SJSA1 (cell line): ENCODE measurements around the gene CLIC5. TPM values are rescaled to one million over a fixed set of nuclear protein-coding genes. Genes with fewer than 3 reads are reported as not detected.
A peak's percentile ranks its signal among the peaks of the same experiment; 100 is the strongest.

Source experiments
- DNase-seq, 2 experiments: peaks; one replicate each; pipeline ENCODE4 v3.0.0-alpha.2; 2015 to 2020; ENCODE audit warnings: low spot score in 2 of 2, low read depth in 1 of 2
- H3K27ac ChIP-seq: fragments of 250-450 bp; sonication (Bioruptor Pico); 2 replicates; pipeline ENCODE4 v1.5.1; 2020; ENCODE audit warnings: mild to moderate bottlenecking, moderate library complexity
- H3K27me3 ChIP-seq: fragments of 250-450 bp; sonication (Bioruptor Pico); replicated peaks from 2 replicates; pipeline ENCODE4 v1.5.1; 2020; ENCODE audit warnings: mild to moderate bottlenecking, moderate library complexity
- H3K36me3 ChIP-seq: fragments of 250-450 bp; sonication (Bioruptor Pico); 2 replicates; pipeline ENCODE4 v1.5.1; 2020; ENCODE audit warnings: mild to moderate bottlenecking
- H3K4me1 ChIP-seq: fragments of 250-450 bp; sonication (Bioruptor Pico); replicated peaks from 2 replicates; pipeline ENCODE4 v1.6.1; 2021; ENCODE audit warnings: mild to moderate bottlenecking
- H3K4me3 ChIP-seq: fragments of 250-450 bp; sonication (Bioruptor Pico); 2 replicates; pipeline ENCODE4 v1.5.1; 2020; ENCODE audit warnings: mild to moderate bottlenecking
- H3K9me3 ChIP-seq: fragments of 250-450 bp; sonication (Bioruptor Pico); replicated peaks from 2 replicates; pipeline ENCODE4 v1.5.1; 2020; ENCODE audit warnings: mild to moderate bottlenecking
- total RNA-seq: library from RNA; depleted of rRNA; stranded (reverse); fragments of >200 nt; shearing (Covaris generic); gene quantifications from 2 replicates; pipeline ENCODE4 v1.2.3, GENCODE V29; 2014

The CLIC5 gene
- total RNA-seq, 1 experiment from 2014 or later = 1.2 TPM

DNA sequence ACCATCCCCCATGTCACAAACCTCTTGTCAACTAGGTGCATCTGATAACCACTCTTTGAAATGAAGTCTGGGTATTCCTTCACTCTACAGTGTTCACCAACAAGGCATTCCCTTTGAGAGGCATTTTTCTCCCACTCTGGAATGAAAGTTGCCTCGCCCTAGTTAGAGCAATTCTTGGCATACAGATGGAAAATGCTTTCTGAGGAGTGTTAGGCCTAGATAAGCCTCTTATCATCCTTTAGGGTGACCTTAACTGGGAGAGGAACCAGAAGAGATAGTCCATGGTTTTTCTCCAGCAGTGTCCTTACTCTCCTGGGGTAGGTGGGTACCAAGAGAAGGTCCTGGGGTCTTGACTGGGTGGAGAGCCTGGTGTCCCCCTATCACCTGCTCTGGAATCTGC, 14.8 kb downstream of the CLIC5 start:
- no peak for DNase-seq
- peaks cover 4% of the 10 kb centered on the region; the same call in 1 of the 2 replicates for H3K4me1 ChIP-seq
- no peak overlapping the region for H3K4me3 ChIP-seq
- H3K27ac ChIP-seq = no peak overlapping the region
- no peaks in the 10 kb centered on the region for H3K9me3 ChIP-seq
- H3K36me3 ChIP-seq = no peaks in the 10 kb centered on the region
- no peaks in the 10 kb centered on the region for H3K27me3 ChIP-seq

- no peak for DNase-seq
- Histone ChIP-seq H3K9me3 (no peaks in the 10 kb centered on the region), H3K27ac (no peak overlapping the region), H3K27me3 (no peaks in the 10 kb centered on the region), H3K36me3 (no peaks in the 10 kb centered on the region), H3K4me3 (no peak overlapping the region), H3K4me1 (peaks cover 4% of the 10 kb centered on the region; the same call in 1 of the 2 replicates)
These were observed 17.1 kb downstream of the CLIC5 start for GRCh38 chr6:45998524-45998923.

DNA sequence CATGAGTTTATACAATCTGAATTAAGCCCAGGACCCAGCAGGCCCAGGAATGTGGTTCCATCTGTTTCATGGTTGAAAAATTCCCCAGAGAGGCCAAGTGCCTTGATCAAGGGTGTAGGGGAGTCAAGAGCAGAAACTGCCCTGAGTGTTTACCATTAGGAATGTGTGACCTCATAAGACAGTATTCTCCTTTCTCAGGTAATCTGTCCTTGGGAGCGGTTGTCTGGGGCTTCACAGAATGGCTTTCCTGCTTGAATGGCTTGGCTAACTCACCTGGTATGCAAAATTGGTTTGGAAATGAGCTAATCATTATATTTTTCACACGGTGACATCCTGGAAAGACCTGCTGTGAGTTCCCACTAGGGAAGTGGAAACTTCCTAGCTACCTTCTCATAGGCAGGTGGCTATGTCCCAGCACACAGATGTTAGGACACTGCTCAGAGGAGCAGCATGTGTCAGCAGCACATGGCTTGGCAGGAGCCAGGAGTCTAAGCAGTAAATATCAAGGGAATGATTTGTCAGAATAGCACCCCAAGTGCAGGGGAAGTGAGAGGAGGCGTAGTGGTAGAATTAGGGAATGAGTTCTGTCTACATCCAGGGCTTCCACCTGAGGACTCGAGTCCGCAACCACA, 17.7 kb downstream of the CLIC5 start:
- Histone ChIP-seq H3K27ac (no peak overlapping the region), H3K4me1 (peaks cover 4% of the 10 kb centered on the region; the same call in 1 of the 2 replicates), H3K4me3 (no peak overlapping the region), H3K9me3 (no peaks in the 10 kb centered on the region), H3K36me3 (no peaks in the 10 kb centered on the region), H3K27me3 (no peaks in the 10 kb centered on the region)
- peak in 1 of 2 experiments; percentile 27 for DNase-seq

GRCh38 chr6:45991189-45991588, 24.5 kb downstream of the CLIC5 start:
- Histone ChIP-seq H3K27ac (no peak overlapping the region), H3K4me3 (no peak overlapping the region), H3K9me3 (no peaks in the 10 kb centered on the region), H3K27me3 (no peaks in the 10 kb centered on the region), H3K4me1 (peaks cover 29% of the 10 kb centered on the region), H3K36me3 (no peaks in the 10 kb centered on the region)
- no peak for DNase-seq

GRCh38 chr6:45990162-45990561, 25.5 kb downstream of the CLIC5 start:
- no peak for DNase-seq
- Histone ChIP-seq H3K4me1 (peaks cover 38% of the 10 kb centered on the region), H3K27me3 (no peaks in the 10 kb centered on the region), H3K27ac (no peak overlapping the region), H3K36me3 (no peaks in the 10 kb centered on the region), H3K4me3 (no peak overlapping the region), H3K9me3 (no peaks in the 10 kb centered on the region)

- Histone ChIP-seq H3K27ac (no peak overlapping the region), H3K4me1 (peaks cover 38% of the 10 kb centered on the region), H3K27me3 (no peaks in the 10 kb centered on the region), H3K36me3 (no peaks in the 10 kb centered on the region), H3K9me3 (no peaks in the 10 kb centered on the region), H3K4me3 (no peak overlapping the region)
- DNase-seq = no peak
These were observed 27.0 kb downstream of the CLIC5 start for GRCh38 chr6:45988635-45989034.

DNA sequence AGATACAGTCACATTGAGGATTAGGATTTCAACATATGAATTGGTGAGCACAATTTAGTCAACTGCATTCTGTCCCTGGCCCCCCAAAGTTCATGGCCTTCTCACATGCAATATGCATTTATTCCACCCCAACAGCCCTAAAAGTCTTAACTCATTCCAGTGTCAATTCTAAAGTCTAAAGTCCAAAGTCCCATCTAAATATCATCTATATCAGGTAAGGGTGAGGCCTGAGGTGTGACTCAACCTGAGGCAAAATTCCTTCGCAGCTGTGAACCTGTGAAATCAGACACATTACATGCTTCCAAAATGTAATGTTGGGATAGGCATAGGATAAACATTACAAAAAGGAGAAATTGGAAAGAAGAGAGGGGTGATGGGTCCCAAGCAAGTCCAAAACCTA, 27.8 kb downstream of the CLIC5 start:
- peaks cover 38% of the 10 kb centered on the region for H3K4me1 ChIP-seq
- H3K27me3 ChIP-seq = no peaks in the 10 kb centered on the region
- no peak for DNase-seq
- 0 out of 2 replicates have a peak overlapping the region, but pooled peaks have one; percentile 4 for H3K27ac ChIP-seq
- H3K9me3 ChIP-seq = no peaks in the 10 kb centered on the region
- no peaks in the 10 kb centered on the region for H3K36me3 ChIP-seq
- no peak overlapping the region for H3K4me3 ChIP-seq

- Histone ChIP-seq H3K27me3 (no peaks in the 10 kb centered on the region), H3K4me1 (peaks cover 38% of the 10 kb centered on the region), H3K36me3 (no peaks in the 10 kb centered on the region), H3K4me3 (no peak overlapping the region), H3K9me3 (no peaks in the 10 kb centered on the region), H3K27ac (peak overlapping the region; percentile 20)
- DNase-seq = peak in 1 of 2 experiments; percentile 62
These were observed 28.9 kb downstream of the CLIC5 start for GRCh38 chr6:45986746-45987274.

DNA sequence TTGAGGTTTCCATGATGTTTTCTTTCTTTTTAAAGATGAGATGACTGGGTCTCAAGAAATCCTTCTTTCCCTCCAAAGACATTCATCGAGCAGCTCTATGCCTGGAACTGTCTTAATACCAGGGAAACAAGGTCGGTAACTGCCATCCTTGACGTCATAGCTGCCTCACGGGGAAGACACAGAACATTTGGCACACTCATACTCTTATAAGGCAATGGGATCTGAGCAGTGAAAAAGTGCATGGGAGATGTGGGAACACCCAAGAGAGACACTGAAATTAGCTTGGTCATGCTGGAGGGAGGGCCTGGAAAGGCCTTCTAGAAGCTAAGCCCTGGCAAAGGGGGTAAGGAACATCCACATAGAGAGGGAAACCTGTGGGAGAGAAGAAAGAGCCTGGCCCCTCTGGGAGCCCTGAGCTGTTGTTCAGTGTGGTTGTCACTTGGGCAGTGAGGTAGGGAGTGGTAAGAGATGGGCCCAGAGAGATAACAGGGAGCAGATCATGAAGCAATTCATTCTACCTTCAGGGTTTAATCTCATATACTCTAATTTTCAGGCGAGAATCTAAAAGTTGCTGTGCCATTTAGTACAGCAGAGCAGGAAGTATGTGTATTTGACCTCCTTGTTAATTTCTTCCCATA, 30.8 kb downstream of the CLIC5 start:
- H3K27ac ChIP-seq = no peak overlapping the region
- no peak overlapping the region for H3K4me3 ChIP-seq
- H3K9me3 ChIP-seq = no peaks in the 10 kb centered on the region
- H3K27me3 ChIP-seq = no peaks in the 10 kb centered on the region
- H3K36me3 ChIP-seq = no peaks in the 10 kb centered on the region
- peaks cover 33% of the 10 kb centered on the region for H3K4me1 ChIP-seq
- no peak for DNase-seq

- Histone ChIP-seq H3K9me3 (no peaks in the 10 kb centered on the region), H3K36me3 (no peaks in the 10 kb centered on the region), H3K4me3 (no peak overlapping the region), H3K27ac (no peak overlapping the region), H3K27me3 (no peaks in the 10 kb centered on the region), H3K4me1 (peaks cover 33% of the 10 kb centered on the region)
- DNase-seq = no peak
These were observed 31.3 kb downstream of the CLIC5 start for GRCh38 chr6:45984347-45984746.

DNA sequence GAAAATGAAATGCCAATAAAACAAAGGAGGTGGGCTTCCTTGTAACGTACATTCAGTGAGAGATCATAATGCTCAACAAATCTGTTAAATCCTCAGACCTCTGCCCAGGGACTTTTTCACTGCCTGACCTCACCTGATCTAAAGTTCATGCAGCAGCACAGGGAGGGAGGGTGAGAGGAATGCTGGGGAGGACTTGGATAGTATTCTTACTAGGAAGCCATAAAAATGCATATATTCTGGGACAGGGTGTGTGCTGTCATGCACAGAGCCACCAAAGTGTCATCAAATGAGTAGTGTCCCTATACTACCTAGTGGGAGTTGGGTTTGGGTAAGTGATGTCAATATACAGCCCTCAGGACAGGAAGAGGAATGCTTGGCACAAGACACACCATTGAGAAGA, 32.6 kb downstream of the CLIC5 start:
- no peak overlapping the region for H3K4me3 ChIP-seq
- no peaks in the 10 kb centered on the region for H3K9me3 ChIP-seq
- no peak overlapping the region for H3K27ac ChIP-seq
- no peak for DNase-seq
- H3K4me1 ChIP-seq = peaks cover 23% of the 10 kb centered on the region
- no peaks in the 10 kb centered on the region for H3K36me3 ChIP-seq
- no peaks in the 10 kb centered on the region for H3K27me3 ChIP-seq

DNA sequence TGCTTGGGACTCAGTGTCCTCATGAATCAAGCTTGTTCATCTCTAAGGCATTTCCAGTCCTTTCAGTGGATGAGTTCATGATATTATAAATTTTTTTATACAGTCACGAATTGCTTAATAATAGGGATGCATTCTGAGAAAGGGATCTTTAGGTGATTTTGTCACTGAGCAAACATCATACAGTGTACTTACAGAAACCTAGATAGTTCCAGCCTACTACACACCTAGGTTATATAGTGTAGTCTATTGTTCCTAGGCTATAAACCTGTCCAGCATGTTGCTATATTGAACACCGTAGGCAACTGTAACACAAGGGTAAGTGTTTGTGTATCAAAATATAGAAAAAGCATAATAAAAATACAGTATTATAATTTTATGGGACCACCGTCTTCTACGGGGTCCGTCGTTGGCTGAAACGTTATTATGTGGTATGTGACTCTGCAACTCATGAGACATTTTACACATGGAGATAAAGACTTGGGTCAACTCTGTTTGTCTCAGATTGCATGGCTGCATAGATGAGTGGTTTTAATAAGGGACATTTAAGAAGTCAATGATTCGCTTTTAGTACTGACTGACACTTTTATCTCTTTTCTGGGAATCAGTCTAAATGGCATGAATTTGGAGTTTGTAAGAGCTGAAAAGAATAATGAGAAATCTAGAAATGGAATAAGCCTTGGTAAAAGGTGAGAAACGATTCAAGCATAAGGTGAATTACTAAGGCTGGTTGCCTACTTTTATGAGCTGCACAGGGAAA, 33.2 kb downstream of the CLIC5 start:
- Histone ChIP-seq H3K4me1 (peaks cover 22% of the 10 kb centered on the region), H3K27ac (no peak overlapping the region), H3K27me3 (no peaks in the 10 kb centered on the region), H3K4me3 (no peak overlapping the region), H3K9me3 (no peaks in the 10 kb centered on the region), H3K36me3 (no peaks in the 10 kb centered on the region)
- no peak for DNase-seq

DNA sequence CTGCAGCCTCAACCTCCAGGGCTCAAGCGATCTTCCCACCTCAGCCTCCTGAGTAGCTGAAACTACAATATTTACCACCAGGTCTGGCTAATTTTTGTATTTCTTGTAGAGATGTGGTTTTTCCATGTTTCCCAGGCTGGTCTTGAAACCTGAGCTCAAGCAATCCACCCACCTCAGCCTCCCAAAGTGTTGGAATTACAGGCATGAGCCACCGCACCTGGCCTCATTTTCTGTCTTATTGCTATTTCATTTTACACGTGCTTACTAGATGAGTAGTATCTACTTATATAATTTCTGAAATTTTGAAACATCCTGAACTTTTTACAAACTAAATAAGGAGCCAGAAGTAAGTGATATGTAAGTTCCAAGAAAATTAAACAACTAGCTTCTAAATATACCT, 34.6 kb downstream of the CLIC5 start:
- Histone ChIP-seq H3K9me3 (no peaks in the 10 kb centered on the region), H3K27ac (no peak overlapping the region), H3K27me3 (no peaks in the 10 kb centered on the region), H3K4me1 (peaks cover 8% of the 10 kb centered on the region), H3K4me3 (no peak overlapping the region), H3K36me3 (no peaks in the 10 kb centered on the region)
- DNase-seq = no peak

DNA sequence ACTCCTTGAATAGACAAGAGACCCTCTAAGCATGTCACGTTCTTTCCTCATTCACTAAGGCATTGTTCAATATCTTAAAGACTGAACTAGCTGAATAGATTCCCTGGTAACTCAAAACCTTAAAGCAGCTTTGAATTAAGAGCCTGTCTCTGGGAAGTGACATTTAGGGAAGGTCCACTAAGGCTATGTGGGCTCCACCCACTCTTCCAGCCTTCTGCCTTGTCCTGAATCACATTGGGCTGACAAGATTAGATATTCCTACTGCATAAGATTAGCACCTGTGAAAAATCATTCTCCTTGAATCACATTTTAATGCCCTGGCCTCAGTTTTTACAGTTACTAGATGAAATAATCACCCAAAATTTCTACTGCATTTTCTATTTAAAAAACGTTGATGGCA, 36.3 kb downstream of the CLIC5 start:
- no peaks in the 10 kb centered on the region; the same call in 1 of the 2 replicates for H3K9me3 ChIP-seq
- no peak for DNase-seq
- H3K4me1 ChIP-seq = no peaks in the 10 kb centered on the region

More for the DNA sequence above, 36.3 kb downstream of the CLIC5 start:
- Histone ChIP-seq H3K27ac (no peak overlapping the region), H3K27me3 (no peaks in the 10 kb centered on the region), H3K36me3 (no peaks in the 10 kb centered on the region), H3K4me3 (no peak overlapping the region)
